ENCODE data around the gene CD83. TPM values are rescaled to one million over a fixed set of nuclear protein-coding genes. Genes with fewer than 3 reads are reported as not detected.

Gene CD83
- polyA plus RNA-seq, 3 donors: 74.5 to 326 (median 84.7) TPM

GRCh38 chr6:14100966-14101365 lies 16.6 kb upstream of the CD83 start:
- no peak for DNase-seq
- WGBS (ENCODE audit: insufficient coverage): 100% methylated on average over 1 of the region's 5 CpGs
- H3K4me1 ChIP-seq (ENCODE audit: control insufficient read depth in 1 of 2, insufficient read depth in 2 of 2, low read length in 2 of 2): peaks cover 9 to 14% of the 10 kb centered on the region in 2 donors
- H3K27ac ChIP-seq (ENCODE audit: low read depth in 1 of 2, low read length in 2 of 2): no peak overlapping the region
- H3K9me3 ChIP-seq (replicated peaks in 1 of 2; ENCODE audit: control insufficient read depth in 1 of 2, insufficient read depth in 1 of 2, low read length in 2 of 2): no peaks in the 10 kb centered on the region
- no peak overlapping the region for H3K4me2 ChIP-seq (replicated peaks; ENCODE audit: extremely low read depth, low read length, poor library complexity, severe bottlenecking)
- Mint-ChIP-seq H3K27me3 (ENCODE audit: low read depth in 3 of 3) (peaks cover 0 to 8% (median 6%) of the 10 kb centered on the region in 3 donors), H3K4me3 (no peak overlapping the region), H3K27ac (peak overlapping the region in 1 of 7 donors; percentile 87), H3K4me1 (peaks cover 15% of the 10 kb centered on the region), H3K9me3 (peaks cover 0 to 2% (median 1%) of the 10 kb centered on the region in 7 donors), H3K36me3 (peaks cover 0 to 4% of the 10 kb centered on the region in 2 donors)
- H3K9ac ChIP-seq (ENCODE audit: insufficient read depth, low read length, poor library complexity, severe bottlenecking): no peak overlapping the region
- H4K20me1 ChIP-seq (ENCODE audit: insufficient read depth, low read length): no peaks in the 10 kb centered on the region
- no peaks in the 10 kb centered on the region for H3K27me3 ChIP-seq (ENCODE audit: control insufficient read depth in 2 of 2, insufficient read depth in 2 of 2, low read length in 2 of 2)
- H3K4me3 ChIP-seq (replicated peaks in 1 of 3; ENCODE audit: low read depth in 2 of 3, low read length in 3 of 3): no peak overlapping the region
- no peaks in the 10 kb centered on the region for H3K36me3 ChIP-seq (replicated peaks in 1 of 2; ENCODE audit: control insufficient read depth in 1 of 2, insufficient read depth in 2 of 2, low read length in 2 of 2)
- intact Hi-C loops (cut with micrococcal nuclease): no loop called here
- no peak for TF ChIP-seq CTCF (IDR thresholded peaks at IDR 0.05)
- H3K79me2 ChIP-seq (ENCODE audit: insufficient read depth, low read length): no peaks in the 10 kb centered on the region
- H2AFZ ChIP-seq (ENCODE audit: insufficient read depth, low read depth, low read length, poor library complexity, severe bottlenecking): no peak overlapping the region

GRCh38 chr6:14102383-14102782 lies 15.2 kb upstream of the CD83 start:
- H3K9me3 ChIP-seq (replicated peaks in 1 of 2; ENCODE audit: control insufficient read depth in 1 of 2, insufficient read depth in 1 of 2, low read length in 2 of 2): peaks cover 8 to 12% of the 10 kb centered on the region in 2 donors
- H3K4me2 ChIP-seq (replicated peaks; ENCODE audit: extremely low read depth, low read length, poor library complexity, severe bottlenecking): no peak overlapping the region
- intact Hi-C loops (cut with micrococcal nuclease): no loop called here
- H3K4me1 ChIP-seq (ENCODE audit: control insufficient read depth in 1 of 2, insufficient read depth in 2 of 2, low read length in 2 of 2): peaks cover 9 to 14% of the 10 kb centered on the region in 2 donors
- peaks cover 7 to 16% (median 13%) of the 10 kb centered on the region in 7 donors for H3K9me3 Mint-ChIP-seq
- H2AFZ ChIP-seq (ENCODE audit: insufficient read depth, low read depth, low read length, poor library complexity, severe bottlenecking): no peak overlapping the region
- H3K27me3 ChIP-seq (ENCODE audit: control insufficient read depth in 2 of 2, insufficient read depth in 2 of 2, low read length in 2 of 2): no peaks in the 10 kb centered on the region
- H3K4me3 ChIP-seq (replicated peaks in 1 of 3; ENCODE audit: low read depth in 2 of 3, low read length in 3 of 3): no peak overlapping the region
- H3K27ac Mint-ChIP-seq: peak overlapping the region in 1 of 7 donors; percentile 42
- WGBS (ENCODE audit: insufficient coverage): 100% methylated on average over 3 of the region's 3 CpGs
- DNase-seq: peak in 1 of 3 donors; percentile 43
- peaks cover 0 to 13% (median 6%) of the 10 kb centered on the region in 3 donors for H3K27me3 Mint-ChIP-seq (ENCODE audit: low read depth in 3 of 3)
- H3K79me2 ChIP-seq (ENCODE audit: insufficient read depth, low read length): no peaks in the 10 kb centered on the region
- H3K36me3 Mint-ChIP-seq: peaks cover 0 to 6% of the 10 kb centered on the region in 2 donors
- no peak overlapping the region for H3K27ac ChIP-seq (ENCODE audit: low read depth in 1 of 2, low read length in 2 of 2)
- no peaks in the 10 kb centered on the region for H3K36me3 ChIP-seq (replicated peaks in 1 of 2; ENCODE audit: control insufficient read depth in 1 of 2, insufficient read depth in 2 of 2, low read length in 2 of 2)
- no peak overlapping the region for H3K4me3 Mint-ChIP-seq
- TF ChIP-seq CTCF (IDR thresholded peaks at IDR 0.05): no peak
- peaks cover 15% of the 10 kb centered on the region for H3K4me1 Mint-ChIP-seq
- no peak overlapping the region for H3K9ac ChIP-seq (ENCODE audit: insufficient read depth, low read length, poor library complexity, severe bottlenecking)
- H4K20me1 ChIP-seq (ENCODE audit: insufficient read depth, low read length): no peaks in the 10 kb centered on the region
